ENCODE data around the gene GJB3. TPM values are rescaled to one million over a fixed set of nuclear protein-coding genes. Genes with fewer than 3 reads are reported as not detected.

Gene GJB3
- total RNA-seq, 1 experiment from 2014 or later, result 0.96 TPM

- H4K20me1 ChIP-seq (ENCODE audit: control insufficient read depth, insufficient read depth, insufficient read length), result no peaks in the 10 kb centered on the region
- H3K23ac ChIP-seq (ENCODE audit: insufficient read length, low read depth, low read length), result no peak overlapping the region
- no peak overlapping the region for H3K9ac ChIP-seq (ENCODE audit: extremely low read depth, insufficient read length, low read length)
- Mint-ChIP-seq H3K9me3 (no peaks in the 10 kb centered on the region), H3K4me3 (no peak overlapping the region), H3K4me1 (0 out of 4 replicates have a peak, but pooled peaks cover 0 to 2% of the 10 kb centered on the region in 2 experiments), H3K36me3 (ENCODE audit: insufficient read depth in 1 of 3, low read depth in 3 of 3) (no peaks in the 10 kb centered on the region), H3K27me3 (ENCODE audit: low read depth) (no peaks in the 10 kb centered on the region; the same call in 1 of the 2 replicates), H3K27ac (no peak overlapping the region)
- H3K9me3 ChIP-seq (ENCODE audit: control insufficient read depth, low read depth, low read length), result no peaks in the 10 kb centered on the region
- no peak overlapping the region for H2BK15ac ChIP-seq (ENCODE audit: low read depth, low read length)
- no peak overlapping the region for H2BK120ac ChIP-seq (ENCODE audit: low read depth, low read length, poor library complexity, severe bottlenecking)
- no CpG with 5 or more reads among the region's 5 CpGs for WGBS (ENCODE audit: extremely low coverage, insufficient read length, low lambda C conversion rate)
- no peak overlapping the region for H3K4ac ChIP-seq (ENCODE audit: low read depth, low read length)
- no peak overlapping the region for H2BK5ac ChIP-seq (ENCODE audit: insufficient read length, low read length)
- H3K27ac ChIP-seq (ENCODE audit: insufficient read length, low read depth, low read length), result no peak overlapping the region
- no peaks in the 10 kb centered on the region for H3K79me1 ChIP-seq (ENCODE audit: insufficient read depth, low read depth, low read length, poor library complexity, severe bottlenecking)
- H3K14ac ChIP-seq (ENCODE audit: insufficient read depth, low read length), result no peak overlapping the region
- H4K5ac ChIP-seq (ENCODE audit: insufficient read length, low read depth, low read length), result no peak overlapping the region
- no peak overlapping the region for H3T11ph ChIP-seq (ENCODE audit: low read length)
- no peak overlapping the region for H2BK20ac ChIP-seq (ENCODE audit: low read depth, low read length, poor library complexity, severe bottlenecking)
- no peak overlapping the region for H3K56ac ChIP-seq (ENCODE audit: insufficient read length, low read depth, low read length)
- no peaks in the 10 kb centered on the region for H3K4me1 ChIP-seq (ENCODE audit: insufficient read depth, low read length)
- no peak overlapping the region for H3K4me2 ChIP-seq (ENCODE audit: insufficient read depth, insufficient read length, low read length)
- no peak overlapping the region for H2AFZ ChIP-seq (ENCODE audit: low read length)
- DNase-seq, result no peak
- TF ChIP-seq CTCF (conservative IDR thresholded peaks at IDR 0.05), result no peak
- H3K27me3 ChIP-seq (ENCODE audit: insufficient read depth, low read length), result no peaks in the 10 kb centered on the region
- no peak overlapping the region for H2BK12ac ChIP-seq (ENCODE audit: insufficient read length, low read depth, low read length)
- H4K91ac ChIP-seq (ENCODE audit: insufficient read length, low read depth, low read length), result no peak overlapping the region
- H3K23me2 ChIP-seq (ENCODE audit: insufficient read length, low read depth, low read length, poor library complexity, severe bottlenecking), result no peaks in the 10 kb centered on the region
- H3K79me2 ChIP-seq (ENCODE audit: insufficient read depth, low read length), result no peaks in the 10 kb centered on the region
- no peak overlapping the region for H4K8ac ChIP-seq (replicated peaks; ENCODE audit: insufficient read length, low read depth, low read length)
- no peak overlapping the region for H2AK5ac ChIP-seq (ENCODE audit: insufficient read length, low read length)
- H3K18ac ChIP-seq (ENCODE audit: insufficient read length, low read depth, low read length), result no peak overlapping the region
Observed at GRCh38 chr1:34770891-34771504, 10.0 kb upstream of the GJB3 start.
